Kidney (tissue), 14 donors: Measurements from ENCODE around the gene CTNNBL1. TPM values are rescaled to one million over a fixed set of nuclear protein-coding genes. Genes with fewer than 3 reads are reported as not detected.

Source experiments
- DNase-seq, 5 donors: peaks; one replicate each; pipeline ENCODE4 v3.0.0-alpha.2; 2013 to 2020
- FAIRE-seq: peaks from 2 replicates; lab custom pipeline; 2012; peaks lifted over from hg19 to GRCh38; lab: Jason Lieb, UNC
- H3K27ac ChIP-seq, 2 donors: one replicate each; pipeline ENCODE4 v1.7.0; 2013; ENCODE audit warnings: low read depth in 2 of 2, low read length in 2 of 2, inconsistent platforms in 1 of 2
- H3K27me3 ChIP-seq: one replicate; pipeline ENCODE4 v1.7.1; 2013; ENCODE audit warnings: low read length, inconsistent platforms; ENCODE audit not compliant: control insufficient read depth, insufficient read depth
- H3K36me3 ChIP-seq, 3 donors: one replicate each; pipeline versions ENCODE4 v1.7.0 to v1.7.1; 2013; ENCODE audit warnings: low read length in 3 of 3, control low read depth in 1 of 3, inconsistent platforms in 1 of 3; ENCODE audit not compliant: insufficient read depth in 3 of 3, control insufficient read depth in 2 of 3
- H3K4me1 ChIP-seq, 3 donors: one replicate each; pipeline versions ENCODE4 v1.7.0 to v1.7.1; 2013; ENCODE audit warnings: low read length in 3 of 3, inconsistent platforms in 1 of 3, low read depth in 1 of 3; ENCODE audit not compliant: control insufficient read depth in 2 of 3, insufficient read depth in 2 of 3
- H3K4me3 ChIP-seq, 3 donors: one replicate each; pipeline versions ENCODE4 v1.7.0 to v1.8.1; 2013; ENCODE audit warnings: low read length in 3 of 3, control low read depth in 1 of 3, inconsistent platforms in 1 of 3
- H3K9ac ChIP-seq, 3 donors: one replicate each; pipeline versions ENCODE4 v1.7.0 to v1.7.1; 2013; ENCODE audit warnings: low read length in 3 of 3, control low read depth in 1 of 3, inconsistent platforms in 1 of 3
- H3K9me3 ChIP-seq, 3 donors: one replicate each; pipeline versions ENCODE4 v1.7.0 to v1.7.1; 2013; ENCODE audit warnings: low read length in 3 of 3, control low read depth in 1 of 3, inconsistent platforms in 1 of 3; ENCODE audit not compliant: control insufficient read depth in 2 of 3, insufficient read depth in 1 of 3
- CTCF ChIP-seq: IDR thresholded peaks from 3 replicates; pipeline ENCODE4 v1.5.1; 2012; ENCODE audit warnings: mild to moderate bottlenecking, moderate library complexity, borderline replicate concordance; ENCODE audit not compliant: insufficient read depth; ENCODE audit errors: extremely low read depth
- intact Hi-C: fragments of 100-400 bp; cut with DNase I; formaldehyde crosslinking; loops from one replicate; pipeline ENCODE4 v1.11.1; 2022
- polyA plus RNA-seq: library from polyadenylated mRNA; stranded (reverse); fragments of 350-450 nt; fragmentation: Illumina TruSeq; extraction: RNeasy Lipid Tissue Mini Kit (QIAGEN cat#74804); gene quantifications from one replicate; pipeline ENCODE4 v1.2.3, GENCODE V29; 2014; ENCODE audit warnings: low read depth, low replicate concordance; ENCODE audit not compliant: insufficient read depth
- total RNA-seq: library from RNA; stranded (reverse); fragmentation: NEBNext Ultra II Directional; extraction: Animal tissue kit (Norgen Biotek cat#: 25700); gene quantifications from one replicate; pipeline ENCODE4 v1.2.1, GENCODE V29; 2021
- donor health status: control.
- donor health status: control.
- donor health status: control.
- donor health status: control.
- donor health status: control.
- donor health status: DM: yes; HTN: yes; CAD: no.
- donor health status: Normal renal cell carcinoma (clear cell type).

Gene CTNNBL1
- total and polyA plus RNA-seq, 2 donors from 2014 or later = 40.9 to 70.9 TPM

GRCh38 chr20:37711994-37712964 is 18.4 kb downstream of the CTNNBL1 start:
- Histone ChIP-seq H3K4me3 (no peak overlapping the region), H3K4me1 (peaks cover 0 to 3% (median 0%) of the 10 kb centered on the region in 3 donors), H3K27ac (no peak overlapping the region), H3K36me3 (no peaks in the 10 kb centered on the region), H3K9me3 (no peaks in the 10 kb centered on the region), H3K27me3 (no peaks in the 10 kb centered on the region), H3K9ac (no peak overlapping the region)
- FAIRE-seq = no peak
- TF ChIP-seq CTCF = no peak
- DNase-seq = no peak
- intact Hi-C loops = no loop called here

GRCh38 chr20:37713396-37713795 is 19.6 kb downstream of the CTNNBL1 start:
- no peaks in the 10 kb centered on the region for H3K36me3 ChIP-seq
- TF ChIP-seq CTCF = no peak
- H3K4me1 ChIP-seq = peaks cover 0 to 3% (median 0%) of the 10 kb centered on the region in 3 donors
- DNase-seq (no peak), FAIRE-seq (no peak)
- H3K27ac ChIP-seq = no peak overlapping the region
- H3K9me3 ChIP-seq = no peaks in the 10 kb centered on the region
- no peak overlapping the region for H3K4me3 ChIP-seq
- intact Hi-C loops = no loop called here
- no peak overlapping the region for H3K9ac ChIP-seq
- H3K27me3 ChIP-seq = no peaks in the 10 kb centered on the region

- Histone ChIP-seq H3K27ac (no peak overlapping the region), H3K9me3 (no peaks in the 10 kb centered on the region), H3K4me1 (peaks cover 0 to 3% (median 0%) of the 10 kb centered on the region in 3 donors), H3K27me3 (no peaks in the 10 kb centered on the region), H3K9ac (no peak overlapping the region), H3K36me3 (no peaks in the 10 kb centered on the region), H3K4me3 (no peak overlapping the region)
- no peak for FAIRE-seq
- intact Hi-C loops = no loop called here
- DNase-seq = no peak
- TF ChIP-seq CTCF = no peak
These were observed 21.3 kb downstream of the CTNNBL1 start for GRCh38 chr20:37714978-37715672.
